Myocyte (in vitro differentiated cells): ENCODE results near the gene NSD1. TPM values are rescaled to one million over a fixed set of nuclear protein-coding genes. Genes with fewer than 3 reads are reported as not detected.

Experiments used
- DNase-seq: peaks from one replicate; pipeline ENCODE4 v3.0.0-alpha.2; 2012; ENCODE audit warnings: low read depth
- total RNA-seq: library from RNA; depleted of rRNA; stranded (reverse); fragments of >200 nt; gene quantifications from 2 replicates; pipeline ENCODE4 v1.2.3, GENCODE V29; 2014

NSD1 gene
- total RNA-seq, 1 donor from 2014 or later, result 37.0 TPM

- no peak for DNase-seq
Measured at GRCh38 chr5:177097016-177097985, 36.3 kb upstream of the NSD1 start.

GRCh38 chr5:177098120-177098469 is 35.5 kb upstream of the NSD1 start:
- no peak for DNase-seq

- peak; percentile 98 for DNase-seq
Measured at GRCh38 chr5:177098470-177099141, 35.0 kb upstream of the NSD1 start.

GRCh38 chr5:177099422-177100093 is 34.0 kb upstream of the NSD1 start:
- peak; percentile 80 for DNase-seq

- peak; percentile 96 for DNase-seq
Measured at GRCh38 chr5:177100714-177101121, 32.9 kb upstream of the NSD1 start.

- DNase-seq, result peak; percentile 84
Measured at GRCh38 chr5:177103523-177104253, 29.9 kb upstream of the NSD1 start.

- peak; percentile 32 for DNase-seq
Measured at GRCh38 chr5:177105691-177106476, 27.7 kb upstream of the NSD1 start.

GRCh38 chr5:177107159-177107558 is 26.4 kb upstream of the NSD1 start:
- no peak for DNase-seq

GRCh38 chr5:177109810-177110209 is 23.8 kb upstream of the NSD1 start:
- DNase-seq, result no peak

- peak; percentile 57 for DNase-seq
Measured at GRCh38 chr5:177111720-177112394, 21.7 kb upstream of the NSD1 start.

GRCh38 chr5:177112589-177113220 is 20.9 kb upstream of the NSD1 start:
- no peak for DNase-seq

- peak; percentile 81 for DNase-seq
Measured at GRCh38 chr5:177113566-177114424, 19.8 kb upstream of the NSD1 start.

- DNase-seq, result peak; percentile 75
Measured at GRCh38 chr5:177116631-177117373, 16.8 kb upstream of the NSD1 start.

- no peak for DNase-seq
Measured at GRCh38 chr5:177117441-177118045, 16.0 kb upstream of the NSD1 start.

- DNase-seq, result no peak
Measured at GRCh38 chr5:177122566-177122965, 11.0 kb upstream of the NSD1 start.

GRCh38 chr5:177123789-177124485 is 9.6 kb upstream of the NSD1 start:
- DNase-seq, result no peak
